Uterus (tissue), 4 donors: ENCODE results near the gene GRM3. TPM values are rescaled to one million over a fixed set of nuclear protein-coding genes. Genes with fewer than 3 reads are reported as not detected.

ENCODE experiments used
- DNase-seq, 2 donors: peaks; one replicate each; pipeline ENCODE4 v3.0.0-alpha.2; 2019 to 2020
- H3K27ac ChIP-seq, 2 donors: fragments of 200-600 bp; sonication (generic); 1 replicate in 1 of 2; 2 replicates in 1 of 2; pipeline ENCODE4 v1.5.1; 2016 to 2018
- H3K27me3 ChIP-seq, 2 donors: fragments of 200-600 bp; sonication (generic); one replicate each; pipeline ENCODE4 v1.5.1; 2018 to 2019; ENCODE audit warnings: control low read depth in 1 of 2
- H3K36me3 ChIP-seq, 2 donors: fragments of 200-600 bp; sonication (generic); one replicate each; pipeline ENCODE4 v1.5.1; 2019; ENCODE audit warnings: control low read depth in 1 of 2
- H3K4me1 ChIP-seq, 2 donors: fragments of 200-600 bp; sonication (generic); one replicate each; pipeline ENCODE4 v1.5.1; 2018 to 2019; ENCODE audit warnings: control low read depth in 1 of 2
- H3K4me3 ChIP-seq, 2 donors: fragments of 200-600 bp; sonication (generic); 1 replicate in 1 of 2; 2 replicates in 1 of 2; pipeline ENCODE4 v1.5.1; 2018 to 2019; ENCODE audit warnings: mild to moderate bottlenecking in 1 of 2
- H3K9me3 ChIP-seq, 2 donors: fragments of 200-600 bp; sonication (generic); one replicate each; pipeline ENCODE4 v1.5.1; 2019; ENCODE audit warnings: control low read depth in 1 of 2
- POLR2A ChIP-seq, 2 donors: fragments of 450-650 bp; IDR thresholded peaks; one replicate each; pipeline ENCODE4 v1.6.1; 2016; ENCODE audit warnings: antibody characterized with exemption in 2 of 2, mild to moderate bottlenecking in 1 of 2, moderate library complexity in 1 of 2
- intact Hi-C: fragments of 100-400 bp; cut with DNase I; formaldehyde crosslinking; loops from one replicate; pipeline ENCODE4 v1.15.1; 2023; ENCODE audit warnings: low total_unique reads
- total RNA-seq, 4 donors: library from RNA; depleted of rRNA in 3 of 4; stranded (reverse); fragments of >200 nt in 3 of 4; gene quantifications; one replicate each; pipeline versions ENCODE4 v1.1.0 to v1.2.4, GENCODE V29; 2014 to 2023
- TF ChIP-seq, protein P1 (sequence below), 4 experiments: fragments of 200-600 bp in 2 of 4; fragments of 450-650 bp in 2 of 4; sonication (generic) in 2 of 4; IDR thresholded peaks; one replicate each; pipeline ENCODE4 v1.5.1; 2016 to 2019; ENCODE audit warnings: antibody characterized with exemption in 4 of 4, mild to moderate bottlenecking in 2 of 4, moderate library complexity in 1 of 4
- donor health status: DM: yes; HTN: yes; CAD: no.

Gene GRM3
- total RNA-seq, 4 donors from 2014 or later: 2.1 TPM; not detected in 3

DNA sequence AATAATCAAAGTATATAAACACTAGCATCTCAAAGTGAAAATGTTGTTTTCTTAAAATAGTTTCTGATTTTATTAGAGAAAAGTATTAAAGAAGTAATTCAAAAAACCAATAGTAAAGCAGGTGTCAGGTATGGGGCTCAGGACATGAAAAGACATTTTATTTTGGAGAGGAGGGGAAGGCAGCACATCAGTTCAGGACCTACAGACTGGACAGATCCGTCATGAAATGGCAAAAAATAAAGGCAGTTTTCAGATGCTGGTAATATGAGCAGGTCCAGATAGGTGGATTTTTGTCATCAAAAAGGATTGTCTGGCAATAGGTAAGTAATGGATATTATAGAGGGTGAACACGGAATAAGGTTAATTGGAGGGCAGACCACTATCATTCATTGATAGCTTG lies 49.0 kb downstream of the GRM3 start:
- no peaks in the 10 kb centered on the region for H3K4me1 ChIP-seq
- no peaks in the 10 kb centered on the region for H3K9me3 ChIP-seq
- no peak overlapping the region for H3K27ac ChIP-seq
- no peaks in the 10 kb centered on the region for H3K36me3 ChIP-seq
- no peak for DNase-seq
- TF ChIP-seq POLR2A (IDR thresholded peaks at IDR 0.05): no peak
- TF ChIP-seq, protein P1, sequence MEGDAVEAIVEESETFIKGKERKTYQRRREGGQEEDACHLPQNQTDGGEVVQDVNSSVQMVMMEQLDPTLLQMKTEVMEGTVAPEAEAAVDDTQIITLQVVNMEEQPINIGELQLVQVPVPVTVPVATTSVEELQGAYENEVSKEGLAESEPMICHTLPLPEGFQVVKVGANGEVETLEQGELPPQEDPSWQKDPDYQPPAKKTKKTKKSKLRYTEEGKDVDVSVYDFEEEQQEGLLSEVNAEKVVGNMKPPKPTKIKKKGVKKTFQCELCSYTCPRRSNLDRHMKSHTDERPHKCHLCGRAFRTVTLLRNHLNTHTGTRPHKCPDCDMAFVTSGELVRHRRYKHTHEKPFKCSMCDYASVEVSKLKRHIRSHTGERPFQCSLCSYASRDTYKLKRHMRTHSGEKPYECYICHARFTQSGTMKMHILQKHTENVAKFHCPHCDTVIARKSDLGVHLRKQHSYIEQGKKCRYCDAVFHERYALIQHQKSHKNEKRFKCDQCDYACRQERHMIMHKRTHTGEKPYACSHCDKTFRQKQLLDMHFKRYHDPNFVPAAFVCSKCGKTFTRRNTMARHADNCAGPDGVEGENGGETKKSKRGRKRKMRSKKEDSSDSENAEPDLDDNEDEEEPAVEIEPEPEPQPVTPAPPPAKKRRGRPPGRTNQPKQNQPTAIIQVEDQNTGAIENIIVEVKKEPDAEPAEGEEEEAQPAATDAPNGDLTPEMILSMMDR (IDR thresholded peaks at IDR 0.05): no peak
- intact Hi-C loops: no loop called here
- H3K27me3 ChIP-seq: no peaks in the 10 kb centered on the region
- H3K4me3 ChIP-seq: no peak overlapping the region

DNA sequence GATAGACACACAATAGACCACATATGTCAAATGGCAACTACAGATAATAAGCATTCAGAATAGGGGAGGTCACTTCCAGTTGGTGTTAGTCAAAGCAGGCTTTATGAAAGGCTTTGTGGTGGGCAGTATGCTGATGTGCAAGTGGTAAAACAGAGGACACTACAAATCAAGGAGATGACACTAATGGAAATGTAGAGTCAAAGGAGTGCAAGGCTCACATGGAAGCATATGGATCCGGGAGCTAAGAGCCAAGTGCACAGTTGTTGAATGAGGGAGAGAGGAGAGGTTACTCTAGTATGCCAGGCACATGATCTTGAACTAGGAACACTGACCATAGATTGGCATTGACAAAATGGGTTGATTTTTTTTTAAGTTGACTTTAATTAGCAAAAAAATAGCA lies 62.7 kb downstream of the GRM3 start:
- no peak for DNase-seq

DNA sequence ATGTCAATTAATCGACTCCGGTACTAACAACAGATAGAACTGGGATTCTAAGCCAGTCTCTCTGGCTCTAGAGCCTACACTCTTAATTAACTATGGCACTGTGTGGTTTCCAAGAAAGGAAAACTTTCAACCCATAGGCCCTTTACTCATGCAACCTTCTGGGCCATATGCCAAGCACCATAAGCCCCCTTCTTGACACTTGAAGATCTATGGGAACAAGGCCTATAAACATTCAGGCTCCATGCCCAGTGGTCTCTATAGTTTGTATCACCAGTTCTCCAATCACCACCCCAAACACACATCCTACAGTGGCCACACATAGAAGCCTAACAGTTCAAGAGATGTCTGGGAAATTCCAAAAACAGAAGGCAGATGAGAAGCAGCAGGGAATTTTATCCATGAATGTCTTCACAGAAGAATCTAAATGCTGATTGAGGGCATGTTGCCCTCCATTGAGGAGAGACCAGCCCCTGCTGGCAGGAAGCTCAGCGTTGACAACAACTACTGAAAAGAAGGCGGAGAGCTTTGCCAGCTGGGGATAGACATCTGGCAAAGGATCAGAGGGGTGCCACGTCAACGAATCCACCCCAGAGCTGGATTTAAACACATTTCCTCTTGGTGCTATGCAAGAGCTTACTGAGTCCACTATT lies 64.4 kb downstream of the GRM3 start:
- no peak for DNase-seq
- Histone ChIP-seq H3K36me3 (no peaks in the 10 kb centered on the region), H3K4me3 (no peak overlapping the region), H3K27ac (no peak overlapping the region), H3K9me3 (no peaks in the 10 kb centered on the region), H3K27me3 (no peaks in the 10 kb centered on the region), H3K4me1 (no peaks in the 10 kb centered on the region)
- intact Hi-C loops: no loop called here
- TF ChIP-seq POLR2A (IDR thresholded peaks at IDR 0.05): no peak
- TF ChIP-seq, protein P1 (IDR thresholded peaks at IDR 0.05): no peak

More for the DNA sequence above, 62.7 kb downstream of the GRM3 start:
- no peaks in the 10 kb centered on the region for H3K4me1 ChIP-seq
- intact Hi-C loops: no loop called here
- no peak overlapping the region for H3K27ac ChIP-seq
- no peak overlapping the region for H3K4me3 ChIP-seq
- H3K9me3 ChIP-seq: no peaks in the 10 kb centered on the region
- no peaks in the 10 kb centered on the region for H3K36me3 ChIP-seq
- no peak for TF ChIP-seq POLR2A (IDR thresholded peaks at IDR 0.05)
- TF ChIP-seq, protein P1 (IDR thresholded peaks at IDR 0.05): no peak
- H3K27me3 ChIP-seq: no peaks in the 10 kb centered on the region

DNA sequence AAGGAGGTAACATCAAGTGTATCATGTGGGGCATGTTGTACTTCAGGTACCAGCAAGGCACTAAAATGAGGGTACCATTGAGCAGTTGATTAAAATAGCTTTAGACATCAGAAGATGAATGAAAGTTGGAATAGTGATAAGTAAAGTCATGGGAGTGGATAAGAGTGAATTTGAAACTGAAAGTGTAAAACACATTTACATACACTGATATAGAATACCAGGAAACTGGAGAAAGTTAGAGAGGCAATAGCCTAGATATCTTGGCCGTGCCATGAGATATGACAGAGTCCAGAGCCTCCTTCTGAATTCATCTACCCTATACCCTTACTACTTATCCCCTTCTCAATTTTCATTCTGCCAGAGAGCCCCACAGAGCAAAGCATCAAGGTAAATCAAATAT lies 76.6 kb downstream of the GRM3 start:
- no peak overlapping the region for H3K27ac ChIP-seq
- TF ChIP-seq, protein P1 (IDR thresholded peaks at IDR 0.05): no peak
- TF ChIP-seq POLR2A (IDR thresholded peaks at IDR 0.05): no peak
- no peaks in the 10 kb centered on the region for H3K36me3 ChIP-seq
- no peaks in the 10 kb centered on the region for H3K9me3 ChIP-seq
- no peaks in the 10 kb centered on the region for H3K4me1 ChIP-seq
- intact Hi-C loops: no loop called here
- H3K27me3 ChIP-seq: no peaks in the 10 kb centered on the region
- DNase-seq: no peak
- no peak overlapping the region for H3K4me3 ChIP-seq

DNA sequence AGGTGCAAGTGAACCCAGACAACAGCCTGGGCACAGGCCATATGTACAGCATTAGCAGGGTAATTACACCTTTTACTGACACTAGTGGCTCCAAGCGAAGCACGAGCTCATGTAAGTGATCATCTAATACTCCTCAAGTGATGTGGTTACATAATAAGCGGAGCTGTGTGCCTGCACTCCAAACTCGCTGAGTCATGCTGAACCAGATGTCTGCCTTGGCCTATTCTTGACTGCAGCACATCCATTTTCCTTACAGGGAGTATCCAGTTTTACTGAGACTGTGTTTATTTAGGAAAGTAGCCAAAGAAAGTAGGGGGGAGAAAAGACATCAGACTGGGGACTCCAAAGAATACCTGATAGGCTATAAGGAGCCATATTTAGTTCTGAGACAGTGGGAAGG lies 90.1 kb downstream of the GRM3 start:
- Histone ChIP-seq H3K9me3 (no peaks in the 10 kb centered on the region), H3K4me3 (no peak overlapping the region), H3K4me1 (no peaks in the 10 kb centered on the region), H3K27me3 (no peaks in the 10 kb centered on the region), H3K36me3 (no peaks in the 10 kb centered on the region), H3K27ac (no peak overlapping the region)
- no peak for DNase-seq
- intact Hi-C loops: no loop called here
- TF ChIP-seq, protein P1 (IDR thresholded peaks at IDR 0.05): no peak
- no peak for TF ChIP-seq POLR2A (IDR thresholded peaks at IDR 0.05)
